GM19351 (cell line): ENCODE measurements around the gene EDEM1.
"Not testable (repeated sequence)": the region's sequence is repeated elsewhere in the genome, so short reads cannot be mapped to it uniquely, and the experiment has no call there.

ENCODE experiments used
- ATAC-seq: cut with Tn5 transposase; IDR thresholded peaks from one replicate; pipeline ENCODE4 v1.9.1; 2021; ENCODE audit warnings: mild to moderate bottlenecking, moderate library complexity; ENCODE audit not compliant: unreplicated experiment

EDEM1 gene

GRCh38 chr3:5170975-5171374 is 16.5 kb upstream of the EDEM1 start:
- no peak for ATAC-seq

- ATAC-seq: no peak
These were observed 15.5 kb upstream of the EDEM1 start for GRCh38 chr3:5172018-5172417.

- not testable (repeated sequence) for ATAC-seq
These were observed 8.5 kb upstream of the EDEM1 start for GRCh38 chr3:5179036-5179435.

DNA sequence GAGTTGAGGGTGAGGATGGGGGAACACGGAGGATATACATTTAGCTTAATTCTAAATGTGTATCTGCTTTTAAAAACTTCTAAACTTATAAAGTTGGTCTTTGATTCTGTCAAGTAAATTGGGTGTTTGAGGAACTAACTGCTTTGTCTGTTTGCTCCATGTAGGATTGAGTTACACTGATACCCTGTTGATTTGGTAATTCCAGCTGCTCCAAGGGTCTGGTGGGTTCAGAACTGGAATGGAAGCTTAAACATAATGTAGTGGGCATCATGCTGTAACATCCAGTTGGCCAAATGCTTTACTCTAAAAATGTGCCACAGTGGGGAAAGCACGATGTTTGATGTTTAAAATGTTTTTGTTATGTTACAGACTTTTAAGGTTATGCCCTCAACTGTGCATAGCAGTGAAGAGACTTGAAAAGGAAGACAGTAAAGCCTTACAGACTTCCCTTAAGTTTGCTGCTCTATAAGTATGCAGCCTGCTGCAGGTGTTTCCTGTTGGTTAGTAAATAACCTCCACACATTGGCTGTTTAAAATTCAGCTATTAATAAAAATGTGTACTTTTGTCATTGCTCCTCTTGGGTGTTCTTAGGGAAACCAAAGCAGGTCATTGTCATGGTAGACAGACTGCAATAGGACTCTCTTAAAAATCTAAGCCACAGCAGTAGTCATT is 5.9 kb upstream of the EDEM1 start:
- peak; percentile 72 for ATAC-seq

GRCh38 chr3:5183714-5184113 is 3.8 kb upstream of the EDEM1 start:
- ATAC-seq: not testable (repeated sequence)

GRCh38 chr3:5184499-5184898 is 3.0 kb upstream of the EDEM1 start:
- ATAC-seq: no peak

DNA sequence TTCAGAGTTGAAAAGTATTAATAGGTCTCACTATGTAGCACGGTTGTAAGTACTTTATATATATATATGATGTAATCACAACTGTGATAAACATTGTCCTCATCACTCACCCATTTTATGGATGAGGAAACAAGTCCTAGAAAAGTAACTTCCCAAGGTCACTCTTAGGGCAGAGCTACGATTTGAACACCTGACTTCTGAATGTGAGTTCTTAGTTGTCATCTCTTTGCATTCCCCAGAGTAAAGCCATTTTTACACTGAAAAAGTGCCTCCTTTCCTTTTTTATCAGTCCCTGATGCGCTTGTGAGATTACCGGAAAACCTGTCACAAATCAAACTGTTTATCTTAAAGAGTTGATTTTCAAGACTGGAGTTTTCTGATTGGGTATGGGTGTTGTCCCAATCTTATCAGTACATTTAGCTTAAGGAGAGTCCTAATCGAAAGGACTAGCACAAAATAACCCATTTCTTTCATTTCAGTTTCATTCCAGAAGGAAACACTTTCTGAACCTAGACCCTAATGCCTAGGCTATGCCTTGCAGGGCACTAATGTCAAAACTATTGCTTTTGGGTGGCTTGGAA is 2.3 kb upstream of the EDEM1 start:
- no peak for ATAC-seq

- ATAC-seq: peak; percentile 17
These were observed 1.2 kb upstream of the EDEM1 start for GRCh38 chr3:5186089-5186857.

- no peak for ATAC-seq
These were observed 700 bp upstream of the EDEM1 start for GRCh38 chr3:5186858-5187155.

GRCh38 chr3:5187920-5188418 is 462 bp downstream of the EDEM1 start:
- peak; percentile 14 for ATAC-seq

DNA sequence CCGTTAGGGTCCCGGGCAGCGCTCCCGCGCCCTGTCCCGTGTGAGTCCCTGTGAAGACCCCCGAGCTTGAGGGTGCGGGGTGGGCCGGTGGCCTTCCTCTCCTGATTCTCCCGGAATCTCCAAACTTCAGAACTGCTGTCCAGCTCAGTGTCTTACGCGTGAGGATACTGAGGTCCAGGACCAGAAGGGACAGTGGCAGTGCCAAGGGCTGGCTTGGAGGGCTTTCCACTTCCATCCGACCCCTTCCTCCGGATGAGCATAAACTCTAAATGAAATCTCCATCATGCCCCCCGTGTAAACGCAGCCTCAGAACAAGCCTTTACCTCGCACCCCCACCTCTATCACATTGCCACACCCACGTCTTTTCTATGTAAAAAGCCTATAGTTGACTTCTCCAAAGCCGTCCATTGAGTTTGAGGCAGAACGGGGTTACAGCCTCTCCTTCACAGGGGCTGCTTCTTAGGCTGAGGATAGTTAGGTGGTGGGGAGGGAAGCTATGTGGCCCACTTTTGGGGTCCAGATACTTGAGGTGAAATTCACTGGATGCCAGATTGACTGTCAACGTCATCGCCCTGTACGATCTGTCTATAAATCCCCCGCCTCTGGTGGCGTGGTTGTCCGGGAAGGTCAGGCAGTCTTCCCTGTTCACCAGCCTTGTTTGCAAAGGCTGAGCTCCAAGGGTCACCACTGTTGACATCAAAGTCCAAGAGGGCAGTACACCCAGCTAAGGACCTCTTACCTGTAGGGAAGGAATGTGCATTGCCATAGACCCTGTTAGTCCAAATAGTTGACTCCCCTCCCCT is 1.1 kb downstream of the EDEM1 start:
- ATAC-seq: peak; percentile 10

GRCh38 chr3:5190147-5190791 is 2.8 kb downstream of the EDEM1 start:
- ATAC-seq: no peak

DNA sequence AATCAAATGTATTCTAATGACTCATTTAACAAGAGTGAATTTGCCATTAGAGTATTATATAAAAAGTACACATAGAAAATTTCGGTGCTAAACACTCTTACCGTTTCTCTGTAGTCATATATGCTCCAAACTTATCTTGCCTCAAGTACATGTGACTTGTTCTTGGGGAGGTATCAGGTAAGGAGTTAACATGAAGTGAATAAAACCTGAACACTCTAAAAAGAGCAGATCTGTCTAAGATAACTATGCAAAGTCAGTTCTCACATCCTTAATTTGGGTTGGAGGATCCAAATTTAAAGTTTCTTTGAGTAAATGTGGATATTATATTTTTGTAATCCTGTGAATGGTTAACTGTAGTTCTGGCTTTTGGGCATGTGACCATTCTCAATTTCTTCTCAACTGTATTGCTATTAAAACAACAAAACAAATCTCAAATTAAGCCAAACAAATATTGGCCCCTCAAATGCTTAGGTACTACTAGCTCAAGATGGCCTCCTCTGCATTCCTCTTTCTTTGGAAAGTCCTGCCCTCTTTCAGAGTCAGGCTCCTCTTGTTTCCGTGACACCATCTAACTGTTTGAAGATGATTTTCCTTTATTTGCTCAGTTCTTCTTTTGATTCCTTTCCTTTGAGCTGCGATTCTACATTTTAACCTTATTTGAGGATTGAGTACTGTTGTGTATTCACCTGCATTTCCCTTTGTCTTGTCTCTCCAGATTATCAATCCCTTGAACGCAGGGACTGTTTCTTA is 4.2 kb downstream of the EDEM1 start:
- peak; percentile 4 for ATAC-seq

DNA sequence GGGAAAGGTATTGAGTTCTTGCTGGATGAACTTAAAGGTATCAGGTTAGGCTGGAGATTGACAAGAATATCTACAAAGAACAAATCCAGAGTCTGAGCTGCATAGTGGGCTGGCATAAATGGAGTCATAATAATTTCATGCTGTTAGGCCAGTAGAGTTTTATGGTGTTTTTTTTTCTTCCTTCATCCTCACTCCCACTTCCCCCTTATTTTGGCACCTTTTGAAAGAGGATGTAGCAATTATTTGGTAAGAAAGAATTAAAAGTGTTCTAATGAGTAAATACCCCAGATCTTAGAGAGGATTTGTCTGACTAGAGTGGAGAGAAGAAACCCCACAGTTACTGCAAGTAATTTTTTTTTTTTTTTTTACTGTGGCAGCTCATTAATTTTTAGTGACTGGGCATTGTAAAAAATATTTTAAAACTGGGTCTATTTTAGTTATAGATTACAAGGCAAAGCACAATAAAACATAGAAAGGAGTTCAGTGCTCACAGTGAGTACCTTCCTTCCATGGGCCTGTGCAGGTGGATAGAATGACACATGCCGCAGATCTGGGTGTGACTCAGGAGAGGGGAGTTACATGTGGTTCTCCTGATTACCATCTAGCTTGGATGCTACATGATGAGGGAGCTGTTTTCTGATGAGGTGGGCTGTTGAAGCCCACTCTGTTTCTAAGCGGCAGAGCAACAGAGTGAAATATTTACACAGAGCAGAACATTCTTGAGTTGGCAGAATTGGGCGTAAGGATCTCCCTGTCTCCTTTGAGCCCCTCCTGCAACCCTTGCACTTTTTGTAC is 5.3 kb downstream of the EDEM1 start:
- ATAC-seq: no peak

DNA sequence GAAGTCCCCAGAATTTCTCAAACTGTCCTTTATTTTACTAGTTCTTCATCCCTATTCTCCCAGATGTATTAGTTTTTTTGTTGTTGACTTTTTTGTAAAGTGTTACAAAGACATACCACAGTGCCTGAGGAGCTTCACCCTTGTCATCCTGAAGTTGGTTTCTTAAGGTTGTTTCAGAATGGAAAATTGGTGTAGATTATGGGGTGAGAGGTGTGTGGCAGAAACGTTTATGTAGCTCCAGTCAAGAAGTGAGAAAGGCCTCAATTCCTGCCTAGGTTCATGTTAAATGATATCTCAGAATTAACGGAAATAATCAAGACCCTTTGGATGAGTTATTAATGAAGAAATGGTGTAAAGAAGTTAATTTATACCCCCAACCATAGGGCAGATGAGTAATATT is 6.8 kb downstream of the EDEM1 start:
- no peak for ATAC-seq

DNA sequence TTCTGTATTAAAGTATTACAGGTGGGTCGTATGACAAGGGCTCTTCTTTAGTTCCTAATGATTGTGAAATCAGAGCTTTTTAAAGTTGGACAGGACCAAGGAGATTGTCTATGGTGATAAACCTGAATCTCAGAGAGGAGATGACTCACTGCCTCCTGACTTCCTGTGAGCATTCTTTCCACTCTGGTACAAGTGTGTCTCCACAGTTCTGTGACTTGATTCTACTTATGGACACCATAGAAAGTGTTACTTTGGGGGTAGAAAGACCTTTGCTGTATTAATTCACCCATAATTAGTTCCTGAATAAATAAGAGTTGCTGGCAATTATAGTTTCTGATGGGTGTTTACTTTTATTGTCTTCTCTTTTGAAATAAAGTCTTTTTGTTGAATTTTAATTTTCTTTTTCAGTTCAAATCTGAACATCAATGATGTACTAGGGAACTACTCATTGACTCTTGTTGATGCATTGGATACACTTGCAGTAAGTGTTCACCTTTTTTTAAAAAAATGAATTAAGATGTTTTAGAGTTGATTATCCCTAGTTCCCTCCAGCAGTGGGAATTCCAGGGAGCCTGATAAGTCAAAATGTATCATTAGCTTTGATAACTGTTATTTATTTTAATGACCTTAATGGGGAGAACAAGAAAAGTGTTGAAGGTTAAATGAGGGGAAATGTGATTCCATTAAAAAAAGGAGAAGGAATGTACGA is 7.4 kb downstream of the EDEM1 start:
- peak; percentile 36 for ATAC-seq

GRCh38 chr3:5195605-5196004 is 8.1 kb downstream of the EDEM1 start:
- no peak for ATAC-seq

DNA sequence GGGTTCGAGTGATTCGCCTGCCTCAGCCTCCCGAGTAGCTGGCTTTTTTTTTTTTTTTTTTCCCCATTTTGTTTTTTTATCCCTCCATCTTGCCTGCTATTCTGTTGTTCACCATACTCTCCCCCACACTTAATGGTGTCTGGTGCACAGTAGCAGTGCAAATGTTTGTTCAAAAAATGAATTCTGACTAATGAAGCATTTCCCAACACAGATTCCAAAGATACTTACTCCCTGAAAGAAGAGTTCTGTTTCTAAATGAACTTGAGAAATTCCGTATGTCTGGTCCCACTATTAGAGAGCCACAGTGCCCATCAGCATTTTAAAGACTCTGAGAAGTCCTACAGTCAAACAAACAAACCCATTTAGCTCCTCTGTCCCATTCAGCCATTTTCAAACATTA is 9.5 kb downstream of the EDEM1 start:
- no peak for ATAC-seq
